ENCODE data around the gene APC. TPM values are rescaled to one million over a fixed set of nuclear protein-coding genes. Genes with fewer than 3 reads are reported as not detected.

APC gene
- total RNA-seq (10 to 100 TPM; 40.5 to 44.5 TPM), polyA plus RNA-seq (10 to 100 TPM in 1 of 2 donors, 1 to 10 TPM in 1; 4.4 to 23.0 TPM)

DNA sequence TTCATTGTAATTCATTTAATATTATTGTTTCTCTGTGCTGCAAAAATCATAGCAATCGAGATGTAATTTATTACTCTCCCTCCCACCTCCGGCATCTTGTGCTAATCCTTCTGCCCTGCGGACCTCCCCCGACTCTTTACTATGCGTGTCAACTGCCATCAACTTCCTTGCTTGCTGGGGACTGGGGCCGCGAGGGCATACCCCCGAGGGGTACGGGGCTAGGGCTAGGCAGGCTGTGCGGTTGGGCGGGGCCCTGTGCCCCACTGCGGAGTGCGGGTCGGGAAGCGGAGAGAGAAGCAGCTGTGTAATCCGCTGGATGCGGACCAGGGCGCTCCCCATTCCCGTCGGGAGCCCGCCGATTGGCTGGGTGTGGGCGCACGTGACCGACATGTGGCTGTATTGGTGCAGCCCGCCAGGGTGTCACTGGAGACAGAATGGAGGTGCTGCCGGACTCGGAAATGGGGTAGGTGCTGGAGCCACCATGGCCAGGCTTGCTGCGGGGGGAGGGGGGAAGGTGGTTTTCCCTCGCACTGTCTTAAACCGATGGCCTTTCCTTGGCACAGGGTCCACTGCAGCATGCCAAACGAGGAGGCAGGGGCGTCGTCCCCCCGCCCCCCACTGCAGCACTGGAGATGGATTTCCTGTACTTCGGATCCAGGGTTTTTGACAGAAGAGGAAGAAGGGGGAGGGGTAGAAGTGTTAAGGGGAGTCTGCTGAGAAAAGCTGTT is at the start of gene APC:
APC (plus strand) TSS at position 423 of the 728 bp plus-strand sequence. CDS start 17,006 bp downstream, outside the sequence.
- Mint-ChIP-seq H3K36me3 (peaks cover 4 to 5% of the 10 kb centered on the region in 2 donors), H3K4me3 (peak within 1 kb of the TSS; percentile 92 to 99 (median 96)), H3K4me1 (peaks cover 18 to 28% (median 22%) of the 10 kb centered on the region in 4 donors), H3K27ac (peak within 1 kb of the TSS; percentile 70 to 96 (median 93)), H3K27me3 (no peaks in the 10 kb centered on the region), H3K9me3 (no peaks in the 10 kb centered on the region)
- Histone ChIP-seq H3K9me3 (ENCODE audit: control insufficient read depth in 1 of 2, low read length in 2 of 2) (no peaks in the 10 kb centered on the region), H3K4me3 (ENCODE audit: low read length in 2 of 2) (peak within 1 kb of the TSS; percentile 47 to 65), H3K4me1 (ENCODE audit: insufficient read depth, low read length) (peaks cover 12% of the 10 kb centered on the region), H3K36me3 (ENCODE audit: insufficient read depth, low read length) (no peaks in the 10 kb centered on the region), H3K27me3 (ENCODE audit: insufficient read depth, low read length) (no peaks in the 10 kb centered on the region), H3K27ac (ENCODE audit: low read depth, low read length) (peak within 1 kb of the TSS; percentile 17)
- peak; percentile 72 to 89 (median 78) for DNase-seq
- CTCF ChIA-PET (ENCODE audit: partially characterized antibody): interaction anchor here (1.1 to 2.5 kb wide), 4 partner anchors 10 to 562 kb away, joined by 3 to 14 read pairs (median 3); no protein-coding TSS in a partner anchor
- intact Hi-C loops (cut with micrococcal nuclease): loop anchor here (2.0 kb wide), 1 partner anchor 31 kb away; no protein-coding TSS in a partner anchor
- POLR2A ChIA-PET (ENCODE audit: partially characterized antibody): interaction anchor here (1.8 kb wide), 1 partner anchor 30 kb away, joined by 11 read pairs; no protein-coding TSS in a partner anchor

DNA sequence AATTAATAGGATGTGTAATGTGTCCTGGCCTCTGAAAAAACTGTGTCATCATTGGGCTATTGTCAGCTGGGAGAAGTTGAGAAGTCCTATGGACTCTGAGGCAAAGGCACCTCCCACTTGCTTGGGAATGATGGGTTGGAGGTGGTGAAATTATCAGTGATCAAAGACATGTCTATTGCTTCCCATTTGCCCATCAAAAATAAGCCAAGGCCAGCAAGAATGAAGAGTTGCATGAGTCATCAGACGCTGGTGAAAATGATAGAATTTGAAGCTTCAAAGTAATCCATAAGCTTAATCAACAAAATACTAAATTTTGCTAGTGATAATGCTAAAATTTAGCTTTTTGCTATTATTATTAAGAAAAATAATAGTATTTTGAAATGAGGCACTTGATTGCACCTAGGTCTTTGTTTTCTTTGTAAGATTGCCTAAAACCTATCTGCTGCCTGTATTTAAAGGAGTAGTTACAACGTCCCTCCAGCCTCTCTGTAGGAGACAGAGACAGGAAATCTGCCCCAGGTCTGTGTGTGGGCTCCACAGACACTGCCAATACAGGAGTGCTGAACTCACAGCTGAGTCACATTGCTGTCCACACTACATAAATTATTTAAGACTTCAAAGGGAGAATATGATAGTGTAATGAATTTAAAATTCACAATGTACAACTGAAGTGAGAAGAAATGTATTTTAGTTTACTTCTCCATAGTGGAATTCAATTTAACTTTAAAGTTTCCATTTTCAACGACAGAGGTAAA is 48.4 kb upstream of the APC start:
- no peak overlapping the region for H3K4me3 Mint-ChIP-seq
- Histone ChIP-seq H3K4me1 (ENCODE audit: insufficient read depth, low read length) (no peaks in the 10 kb centered on the region), H3K4me3 (ENCODE audit: low read length in 2 of 2) (no peak overlapping the region), H3K27ac (ENCODE audit: low read depth, low read length) (no peak overlapping the region), H3K9me3 (ENCODE audit: control insufficient read depth in 1 of 2, low read length in 2 of 2) (no peaks in the 10 kb centered on the region), H3K36me3 (ENCODE audit: insufficient read depth, low read length) (no peaks in the 10 kb centered on the region), H3K27me3 (ENCODE audit: insufficient read depth, low read length) (peaks cover 4% of the 10 kb centered on the region)
- no peak overlapping the region for H3K27ac Mint-ChIP-seq
- POLR2A ChIA-PET (ENCODE audit: partially characterized antibody): no interaction called here
- H3K4me1 Mint-ChIP-seq: no peaks in the 10 kb centered on the region
- DNase-seq: no peak
- H3K36me3 Mint-ChIP-seq: no peaks in the 10 kb centered on the region
- H3K27me3 Mint-ChIP-seq: peaks cover 19 to 35% of the 10 kb centered on the region in 2 donors
- intact Hi-C loops (cut with micrococcal nuclease): no loop called here
- H3K9me3 Mint-ChIP-seq: peaks cover 0 to 7% (median 0%) of the 10 kb centered on the region in 8 donors
- CTCF ChIA-PET (ENCODE audit: partially characterized antibody): interaction anchor here (1.3 to 7.8 kb wide), 3 partner anchors 68 to 1139 kb away, joined by 3 to 40 read pairs (median 3); no protein-coding TSS in a partner anchor

DNA sequence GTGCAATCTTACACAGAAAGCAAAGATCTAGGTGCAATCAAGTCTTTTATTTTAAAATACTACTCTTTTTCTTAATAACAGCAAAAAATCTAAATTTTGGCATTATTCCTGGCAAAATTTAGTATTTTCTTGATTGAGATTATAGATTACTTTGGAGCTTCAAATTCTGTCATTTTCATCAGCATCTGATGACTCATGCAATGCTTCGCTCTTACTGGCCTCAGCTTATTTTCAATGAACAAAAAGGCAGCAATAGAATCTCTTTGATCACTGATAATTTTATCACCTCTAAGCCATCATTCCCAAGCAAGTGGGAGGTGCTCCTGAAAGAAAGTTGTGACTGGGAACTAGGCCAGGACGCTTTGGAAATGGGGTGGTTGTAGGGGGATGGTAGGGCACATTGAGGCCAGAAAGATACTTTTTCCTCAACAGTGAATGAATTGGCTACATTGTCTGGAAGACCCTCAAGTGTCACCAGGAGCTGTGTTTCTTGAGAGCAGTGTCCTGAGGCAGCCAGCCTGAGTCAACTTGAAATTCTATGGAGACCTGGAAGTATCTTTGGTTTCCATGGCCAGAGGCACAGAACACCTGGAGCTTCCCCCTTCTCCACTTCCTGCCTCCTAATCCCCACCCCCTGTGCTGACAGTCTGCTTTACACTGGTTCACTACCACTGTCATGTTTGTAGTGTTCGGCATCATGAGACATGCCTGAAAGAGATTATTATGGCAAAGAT is 46.9 kb upstream of the APC start:
- Histone ChIP-seq H3K4me1 (ENCODE audit: insufficient read depth, low read length) (no peaks in the 10 kb centered on the region), H3K36me3 (ENCODE audit: insufficient read depth, low read length) (no peaks in the 10 kb centered on the region), H3K27me3 (ENCODE audit: insufficient read depth, low read length) (peaks cover 12% of the 10 kb centered on the region), H3K4me3 (ENCODE audit: low read length in 2 of 2) (no peak overlapping the region), H3K27ac (ENCODE audit: low read depth, low read length) (no peak overlapping the region), H3K9me3 (ENCODE audit: control insufficient read depth in 1 of 2, low read length in 2 of 2) (no peaks in the 10 kb centered on the region)
- ChIA-PET POLR2A (ENCODE audit: partially characterized antibody) (no interaction called here), CTCF (ENCODE audit: partially characterized antibody) (interaction anchor here (1.3 to 7.8 kb wide), 3 partner anchors 67 to 1140 kb away, joined by 3 to 40 read pairs (median 7); no protein-coding TSS in a partner anchor)
- Mint-ChIP-seq H3K4me3 (no peak overlapping the region), H3K36me3 (no peaks in the 10 kb centered on the region), H3K4me1 (no peaks in the 10 kb centered on the region), H3K9me3 (peaks cover 0 to 7% (median 0%) of the 10 kb centered on the region in 8 donors), H3K27ac (no peak overlapping the region), H3K27me3 (peaks cover 18 to 43% of the 10 kb centered on the region in 2 donors)
- intact Hi-C loops (cut with micrococcal nuclease): loop anchor here (2.0 to 5.0 kb wide), 3 partner anchors 66 to 272 kb away; no protein-coding TSS in a partner anchor
- DNase-seq: no peak

DNA sequence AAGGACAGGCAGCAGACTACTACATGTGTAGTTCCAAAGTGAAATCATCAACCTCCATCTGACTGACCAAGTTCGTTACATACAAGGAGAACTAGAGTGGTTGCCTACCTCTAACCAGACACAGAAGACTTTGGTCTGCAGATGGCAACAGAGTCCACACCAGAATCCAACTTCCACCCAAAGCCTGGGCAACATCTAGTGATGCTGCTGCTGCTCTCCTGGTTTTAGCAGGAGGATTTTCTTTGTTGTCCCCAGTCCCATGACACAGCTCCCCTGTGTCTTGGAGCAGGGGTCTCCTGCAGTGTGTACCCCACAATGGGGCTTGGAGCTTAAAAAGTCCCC is 46.4 kb upstream of the APC start:
- Mint-ChIP-seq H3K27ac (no peak overlapping the region), H3K4me1 (no peaks in the 10 kb centered on the region), H3K4me3 (no peak overlapping the region), H3K27me3 (peaks cover 19 to 43% of the 10 kb centered on the region in 2 donors), H3K9me3 (peaks cover 0 to 7% (median 0%) of the 10 kb centered on the region in 8 donors), H3K36me3 (no peaks in the 10 kb centered on the region)
- ChIA-PET CTCF (ENCODE audit: partially characterized antibody) (interaction anchor here (1.0 to 7.8 kb wide), 6 partner anchors 17 to 272 kb away, joined by 3 to 40 read pairs (median 6); no protein-coding TSS in a partner anchor), POLR2A (ENCODE audit: partially characterized antibody) (no interaction called here)
- Histone ChIP-seq H3K27me3 (ENCODE audit: insufficient read depth, low read length) (peaks cover 12% of the 10 kb centered on the region), H3K4me1 (ENCODE audit: insufficient read depth, low read length) (no peaks in the 10 kb centered on the region), H3K9me3 (ENCODE audit: control insufficient read depth in 1 of 2, low read length in 2 of 2) (no peaks in the 10 kb centered on the region), H3K36me3 (ENCODE audit: insufficient read depth, low read length) (no peaks in the 10 kb centered on the region), H3K4me3 (ENCODE audit: low read length in 2 of 2) (no peak overlapping the region), H3K27ac (ENCODE audit: low read depth, low read length) (no peak overlapping the region)
- intact Hi-C loops (cut with micrococcal nuclease): loop anchor here (2.0 to 5.0 kb wide), 3 partner anchors 65 to 271 kb away; no protein-coding TSS in a partner anchor
- DNase-seq: no peak

DNA sequence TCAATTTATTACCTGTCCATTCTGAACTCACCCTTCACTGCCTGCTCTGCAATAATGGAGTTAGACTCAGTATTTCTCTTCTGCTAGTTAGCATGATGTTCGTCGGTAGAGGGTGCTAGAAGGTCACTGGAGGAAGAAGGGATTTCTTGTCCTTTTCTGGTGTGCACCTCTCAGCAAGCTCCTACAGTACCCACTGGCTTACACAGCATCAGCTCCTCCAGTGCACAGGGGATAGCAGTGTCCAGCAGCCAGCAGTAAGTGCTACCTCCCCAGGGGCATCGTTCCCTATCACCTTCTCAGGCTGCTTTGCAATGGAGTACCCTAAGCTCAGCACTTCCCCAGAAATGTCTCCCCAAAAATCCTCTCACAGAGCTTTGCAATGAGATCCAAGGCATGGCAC is 45.9 kb upstream of the APC start:
- H3K9me3 Mint-ChIP-seq: peaks cover 0 to 7% (median 0%) of the 10 kb centered on the region in 8 donors
- no peaks in the 10 kb centered on the region for H3K9me3 ChIP-seq (ENCODE audit: control insufficient read depth in 1 of 2, low read length in 2 of 2)
- no peaks in the 10 kb centered on the region for H3K4me1 Mint-ChIP-seq
- no peak overlapping the region for H3K27ac ChIP-seq (ENCODE audit: low read depth, low read length)
- H3K4me3 Mint-ChIP-seq: no peak overlapping the region
- H3K36me3 Mint-ChIP-seq: no peaks in the 10 kb centered on the region
- intact Hi-C loops (cut with micrococcal nuclease): loop anchor here (2.0 to 5.0 kb wide), 3 partner anchors 65 to 271 kb away; no protein-coding TSS in a partner anchor
- no peak overlapping the region for H3K4me3 ChIP-seq (ENCODE audit: low read length in 2 of 2)
- H3K36me3 ChIP-seq (ENCODE audit: insufficient read depth, low read length): no peaks in the 10 kb centered on the region
- DNase-seq: peak in 2 of 5 donors; percentile 9
- H3K4me1 ChIP-seq (ENCODE audit: insufficient read depth, low read length): no peaks in the 10 kb centered on the region
- H3K27ac Mint-ChIP-seq: no peak overlapping the region
- POLR2A ChIA-PET (ENCODE audit: partially characterized antibody): no interaction called here
- peaks cover 12% of the 10 kb centered on the region for H3K27me3 ChIP-seq (ENCODE audit: insufficient read depth, low read length)
- peaks cover 19 to 42% of the 10 kb centered on the region in 2 donors for H3K27me3 Mint-ChIP-seq
- CTCF ChIA-PET (ENCODE audit: partially characterized antibody): interaction anchor here (0.6 to 7.8 kb wide), 7 partner anchors 17 to 271 kb away, joined by 3 to 40 read pairs (median 4); no protein-coding TSS in a partner anchor

DNA sequence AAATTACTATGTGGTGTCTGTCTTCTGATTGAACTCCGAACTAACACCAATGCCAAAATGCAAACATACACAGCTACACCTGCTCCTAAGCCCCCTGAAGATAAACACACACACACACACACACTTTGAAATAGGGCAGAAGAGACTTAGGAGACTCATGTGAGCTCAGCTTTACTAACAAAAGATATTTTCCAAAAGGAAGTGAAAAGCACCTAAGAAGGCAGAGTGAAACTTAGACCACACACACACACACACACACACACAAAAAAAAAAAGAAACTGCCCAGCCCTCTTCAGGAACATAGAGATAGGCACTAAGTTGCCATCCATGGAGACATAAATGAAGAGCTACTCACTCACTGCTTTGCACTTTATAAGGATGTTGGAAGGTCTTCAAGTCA is 45.2 kb upstream of the APC start:
- H3K36me3 Mint-ChIP-seq: no peaks in the 10 kb centered on the region
- ChIA-PET CTCF (ENCODE audit: partially characterized antibody) (interaction anchor here (0.6 to 7.8 kb wide), 8 partner anchors 8 to 270 kb away, joined by 3 to 40 read pairs (median 4); no protein-coding TSS in a partner anchor), POLR2A (ENCODE audit: partially characterized antibody) (no interaction called here)
- DNase-seq: no peak
- H3K27ac ChIP-seq (ENCODE audit: low read depth, low read length): no peak overlapping the region
- peaks cover 12% of the 10 kb centered on the region for H3K27me3 ChIP-seq (ENCODE audit: insufficient read depth, low read length)
- H3K27ac Mint-ChIP-seq: no peak overlapping the region
- intact Hi-C loops (cut with micrococcal nuclease): loop anchor here (5.0 kb wide), 2 partner anchors 140 to 270 kb away; no protein-coding TSS in a partner anchor
- H3K4me1 Mint-ChIP-seq: no peaks in the 10 kb centered on the region
- H3K4me1 ChIP-seq (ENCODE audit: insufficient read depth, low read length): no peaks in the 10 kb centered on the region
- H3K9me3 ChIP-seq (ENCODE audit: control insufficient read depth in 1 of 2, low read length in 2 of 2): no peaks in the 10 kb centered on the region
- H3K4me3 Mint-ChIP-seq: no peak overlapping the region
- H3K4me3 ChIP-seq (ENCODE audit: low read length in 2 of 2): no peak overlapping the region
- peaks cover 17 to 41% of the 10 kb centered on the region in 2 donors for H3K27me3 Mint-ChIP-seq
- H3K9me3 Mint-ChIP-seq: peaks cover 0 to 7% (median 0%) of the 10 kb centered on the region in 8 donors
- no peaks in the 10 kb centered on the region for H3K36me3 ChIP-seq (ENCODE audit: insufficient read depth, low read length)

All from CD4-positive, alpha-beta memory T cell (primary cell).